Brain microvascular endothelial cell (primary cell): Measurements from ENCODE around the gene RAPSN.

Source experiments
- DNase-seq: peaks from one replicate; pipeline ENCODE4 v3.0.0-alpha.2; 2020
- H3K27ac ChIP-seq: fragments of 250-450 bp; sonication (Bioruptor Pico); 2 replicates; pipeline ENCODE4 v1.5.1; 2020; ENCODE audit warnings: mild to moderate bottlenecking, moderate library complexity
- H3K27me3 ChIP-seq: fragments of 250-450 bp; sonication (Bioruptor Pico); replicated peaks from 2 replicates; pipeline ENCODE4 v1.5.1; 2020; ENCODE audit warnings: mild to moderate bottlenecking
- H3K36me3 ChIP-seq: fragments of 250-450 bp; sonication (Bioruptor Pico); replicated peaks from 2 replicates; pipeline ENCODE4 v1.5.1; 2020; ENCODE audit warnings: mild to moderate bottlenecking
- H3K4me3 ChIP-seq: 2 replicates; pipeline ENCODE4 v1.5.1; 2011; ENCODE audit warnings: low read depth, mild to moderate bottlenecking, control low read depth, low read length, moderate library complexity
- CTCF ChIP-seq: IDR thresholded peaks from 2 replicates; pipeline ENCODE4 v1.5.1; 2011; ENCODE audit warnings: low read depth, mild to moderate bottlenecking, moderate library complexity, low read length, control low read depth, inconsistent platforms; ENCODE audit errors: missing control alignments
- in situ Hi-C: cut with HindIII; loops from 2 replicates; pipeline ENCODE4 v1.10.0; 2017; ENCODE audit warnings: low sequenced_read_pairs, low pct_ligation_motif_present

The RAPSN gene

GRCh38 chr11:47437746-47438418 is 11.1 kb downstream of the RAPSN start:
- H3K4me3 ChIP-seq = no peak overlapping the region
- in situ Hi-C loops = no loop called here
- no peak for TF ChIP-seq CTCF
- no peak overlapping the region for H3K27ac ChIP-seq
- no peaks in the 10 kb centered on the region for H3K36me3 ChIP-seq
- no peak for DNase-seq
- no peaks in the 10 kb centered on the region for H3K27me3 ChIP-seq

GRCh38 chr11:47437218-47437745 is 11.7 kb downstream of the RAPSN start:
- no peak overlapping the region for H3K27ac ChIP-seq
- DNase-seq = no peak
- no peak for TF ChIP-seq CTCF
- H3K36me3 ChIP-seq = no peaks in the 10 kb centered on the region
- in situ Hi-C loops = no loop called here
- H3K27me3 ChIP-seq = no peaks in the 10 kb centered on the region
- H3K4me3 ChIP-seq = no peak overlapping the region

- H3K27me3 ChIP-seq = no peaks in the 10 kb centered on the region
- DNase-seq = no peak
Observed at GRCh38 chr11:47436726-47437125, 12.2 kb downstream of the RAPSN start.

GRCh38 chr11:47435687-47436086 is 13.2 kb downstream of the RAPSN start:
- Histone ChIP-seq H3K36me3 (no peaks in the 10 kb centered on the region), H3K27me3 (no peaks in the 10 kb centered on the region), H3K27ac (no peak overlapping the region), H3K4me3 (no peak overlapping the region)
- no peak for DNase-seq
- in situ Hi-C loops = no loop called here
- no peak for TF ChIP-seq CTCF

More at GRCh38 chr11:47436726-47437125, 12.2 kb downstream of the RAPSN start:
- in situ Hi-C loops = no loop called here
- no peak overlapping the region for H3K4me3 ChIP-seq
- H3K27ac ChIP-seq = no peak overlapping the region
- TF ChIP-seq CTCF = no peak
- H3K36me3 ChIP-seq = no peaks in the 10 kb centered on the region

- Histone ChIP-seq H3K36me3 (no peaks in the 10 kb centered on the region), H3K27ac (no peak overlapping the region), H3K27me3 (no peaks in the 10 kb centered on the region), H3K4me3 (no peak overlapping the region)
- no peak for DNase-seq
- in situ Hi-C loops = no loop called here
- TF ChIP-seq CTCF = no peak
Observed at GRCh38 chr11:47434011-47434786, 14.7 kb downstream of the RAPSN start.
